ENCODE results near the gene TSHB. TPM values are rescaled to one million over a fixed set of nuclear protein-coding genes. Genes with fewer than 3 reads are reported as not detected.

The TSHB gene
- total and polyA plus RNA-seq, 7 donors, result not detected

- ATAC-seq (no peak), DNase-seq (no peak)
- Histone ChIP-seq H3K4me3 (no peak overlapping the region), H3K36me3 (ENCODE audit: insufficient read depth in 1 of 2, low read depth in 1 of 2) (no peaks in the 10 kb centered on the region), H3K27me3 (ENCODE audit: insufficient read depth in 3 of 3, low read length in 2 of 3) (no peaks in the 10 kb centered on the region), H3K4me1 (peaks cover 5% of the 10 kb centered on the region), H3K27ac (no peak overlapping the region), H3K9me3 (no peaks in the 10 kb centered on the region)
- TF ChIP-seq CTCF (IDR thresholded peaks at IDR 0.05), result no peak
- intact Hi-C loops (cut with DNase I), result no loop called here
- 95 to 98% (median 96%) methylated on average over 1 of the region's 1 CpG for whole genome bisulfite sequencing, 3 donors
Observed at GRCh38 chr1:115077984-115078330, 48.3 kb downstream of the TSHB start.

- 84 to 88% (median 86%) methylated on average over 4 of the region's 4 CpGs for WGBS, 3 donors
- H3K27ac ChIP-seq, result no peak overlapping the region
- no peak for TF ChIP-seq CTCF (IDR thresholded peaks at IDR 0.05)
- H3K4me3 ChIP-seq, result no peak overlapping the region
- ATAC-seq, result no peak
- H3K27me3 ChIP-seq (ENCODE audit: insufficient read depth in 3 of 3, low read length in 2 of 3), result no peaks in the 10 kb centered on the region
- H3K4me1 ChIP-seq, result no peaks in the 10 kb centered on the region
- no peaks in the 10 kb centered on the region for H3K36me3 ChIP-seq (ENCODE audit: insufficient read depth in 1 of 2, low read depth in 1 of 2)
- DNase-seq, result no peak
- intact Hi-C loops (cut with DNase I), result no loop called here
- H3K9me3 ChIP-seq, result no peaks in the 10 kb centered on the region
Observed at GRCh38 chr1:115078708-115079107, 49.1 kb downstream of the TSHB start.

- Histone ChIP-seq H3K36me3 (ENCODE audit: insufficient read depth in 1 of 2, low read depth in 1 of 2) (no peaks in the 10 kb centered on the region), H3K27me3 (ENCODE audit: insufficient read depth in 3 of 3, low read length in 2 of 3) (no peaks in the 10 kb centered on the region), H3K4me1 (no peaks in the 10 kb centered on the region), H3K4me3 (no peak overlapping the region), H3K27ac (no peak overlapping the region), H3K9me3 (no peaks in the 10 kb centered on the region)
- no peak for DNase-seq
- no peak for TF ChIP-seq CTCF (IDR thresholded peaks at IDR 0.05)
- WGBS, 3 donors, result 29 to 46% (median 38%) methylated on average over 6 of the region's 6 CpGs
- no peak for ATAC-seq
- intact Hi-C loops (cut with DNase I), result no loop called here
Observed at GRCh38 chr1:115082949-115083348, 53.3 kb downstream of the TSHB start.

Other genes with a start within 250 kb of the TSHB start
- gene SIKE1, start 249.1 kb upstream of the TSHB start, total RNA-seq, result 10 to 100 TPM; 29.8 to 40.0 (median 34.7) TPM
- 10 to 100 TPM; 30.4 to 53.2 (median 35.2) TPM for gene SIKE1, start 249.1 kb upstream of the TSHB start, polyA plus RNA-seq
- not detected for gene SYCP1, start 175.0 kb upstream of the TSHB start, total RNA-seq
- not detected for gene SYCP1, start 175.0 kb upstream of the TSHB start, polyA plus RNA-seq
- 1 to 10 TPM; 1.2 to 2.3 (median 2.1) TPM for gene TSPAN2, start 59.7 kb downstream of the TSHB start, total RNA-seq
- gene TSPAN2, start 59.7 kb downstream of the TSHB start, polyA plus RNA-seq, result 1 to 10 TPM in 2 of 3 donors, under 1 TPM in 1; 0.87 to 1.4 (median 1.1) TPM

All from psoas muscle (tissue), 8 donors.